ENCODE results near the gene CST7. TPM values are rescaled to one million over a fixed set of nuclear protein-coding genes. Genes with fewer than 3 reads are reported as not detected.

CST7 gene
- polyA plus RNA-seq, 1 of the 3 experiments (the other 2 are of a cell fraction), result 0.07 TPM

- Histone ChIP-seq H2AFZ (ENCODE audit: low read depth) (no peak overlapping the region), H3K36me3 (replicated peaks in 1 of 2; ENCODE audit: control insufficient read depth in 1 of 2, insufficient read depth in 2 of 2, low read length in 1 of 2) (no peaks in the 10 kb centered on the region), H4K20me1 (ENCODE audit: insufficient read depth) (no peaks in the 10 kb centered on the region), H3K79me2 (ENCODE audit: insufficient read depth) (no peaks in the 10 kb centered on the region), H3K9me3 (no peaks in the 10 kb centered on the region), H3K4me3 (ENCODE audit: low read depth in 2 of 2, low read length in 1 of 2) (no peak overlapping the region), H3K9ac (no peak overlapping the region), H3K4me1 (ENCODE audit: control insufficient read depth in 1 of 2, insufficient read depth in 2 of 2, low read depth in 1 of 2, low read length in 1 of 2) (no peaks in the 10 kb centered on the region), H3K27me3 (ENCODE audit: insufficient read depth) (no peaks in the 10 kb centered on the region), H3K27ac (ENCODE audit: low read depth in 2 of 2, low read length in 1 of 2) (no peak overlapping the region), H3K4me2 (no peak overlapping the region), H3K9me2 (no peaks in the 10 kb centered on the region), H3F3A (replicated peaks; ENCODE audit: insufficient read depth) (no peaks in the 10 kb centered on the region)
- CTCF ChIA-PET, result no interaction called here
- WGBS (ENCODE audit: low lambda C conversion rate), result 15% methylated on average over 3 of the region's 3 CpGs
- POLR2A ChIA-PET, result no interaction called here
- TF ChIP-seq TEAD4 (IDR thresholded peaks at IDR 0.05; ENCODE audit: borderline replicate concordance, insufficient read depth) (no peak), POLR2AphosphoS5 (IDR thresholded peaks at IDR 0.05; ENCODE audit: low read depth, low read length) (no peak), TAF1 (IDR thresholded peaks at IDR 0.05; ENCODE audit: borderline replicate concordance, low read depth, low read length) (no peak), NFIC (IDR thresholded peaks at IDR 0.05; ENCODE audit: borderline replicate concordance) (no peak), RCOR1 (IDR thresholded peaks at IDR 0.05; ENCODE audit: low read length) (no peak), RAD21 (IDR thresholded peaks at IDR 0.05; ENCODE audit: low read length) (no peak), REST (IDR thresholded peaks at IDR 0.05; ENCODE audit: low read depth, low read length) (no peak), PBX3 (IDR thresholded peaks at IDR 0.05) (no peak), EZH2phosphoT487 (IDR thresholded peaks at IDR 0.05; ENCODE audit: borderline replicate concordance, low read depth) (no peak)
- no peak for DNase-seq
Measured at GRCh38 chr20:24935140-24935539, 13.9 kb upstream of the CST7 start.

- Histone ChIP-seq H3K4me2 (no peak overlapping the region), H3K27me3 (ENCODE audit: insufficient read depth) (no peaks in the 10 kb centered on the region), H3K27ac (ENCODE audit: low read depth in 2 of 2, low read length in 1 of 2) (no peak overlapping the region), H3K9me2 (no peaks in the 10 kb centered on the region), H4K20me1 (ENCODE audit: insufficient read depth) (no peaks in the 10 kb centered on the region), H3K36me3 (replicated peaks in 1 of 2; ENCODE audit: control insufficient read depth in 1 of 2, insufficient read depth in 2 of 2, low read length in 1 of 2) (no peaks in the 10 kb centered on the region), H3F3A (replicated peaks; ENCODE audit: insufficient read depth) (no peaks in the 10 kb centered on the region), H3K9ac (no peak overlapping the region), H3K79me2 (ENCODE audit: insufficient read depth) (no peaks in the 10 kb centered on the region), H3K9me3 (no peaks in the 10 kb centered on the region), H3K4me3 (ENCODE audit: low read depth in 2 of 2, low read length in 1 of 2) (no peak overlapping the region), H2AFZ (ENCODE audit: low read depth) (no peak overlapping the region), H3K4me1 (ENCODE audit: control insufficient read depth in 1 of 2, insufficient read depth in 2 of 2, low read depth in 1 of 2, low read length in 1 of 2) (no peaks in the 10 kb centered on the region)
- ChIA-PET POLR2A (no interaction called here), CTCF (no interaction called here)
- no peak for DNase-seq
- WGBS (ENCODE audit: low lambda C conversion rate), result 16% methylated on average over 3 of the region's 4 CpGs
- no peak for TF ChIP-seq SIN3A (IDR thresholded peaks at IDR 0.05; ENCODE audit: borderline replicate concordance, low read depth, low read length)
- no peak for TF ChIP-seq YY1 (IDR thresholded peaks at IDR 0.05; ENCODE audit: low read depth)
- no peak for TF ChIP-seq NFIC (IDR thresholded peaks at IDR 0.05; ENCODE audit: borderline replicate concordance)
- no peak for TF ChIP-seq REST (IDR thresholded peaks at IDR 0.05; ENCODE audit: low read depth, low read length)
- no peak for TF ChIP-seq RXRA (IDR thresholded peaks at IDR 0.05; ENCODE audit: borderline replicate concordance, low read depth)
- TF ChIP-seq RCOR1 (IDR thresholded peaks at IDR 0.05; ENCODE audit: low read length), result no peak
- no peak for TF ChIP-seq IRF3 (IDR thresholded peaks at IDR 0.05; ENCODE audit: low read depth, low read length)
- no peak for TF ChIP-seq TAF1 (IDR thresholded peaks at IDR 0.05; ENCODE audit: borderline replicate concordance, low read depth, low read length)
- TF ChIP-seq RFX5 (IDR thresholded peaks at IDR 0.05; ENCODE audit: low read length), result no peak
- TF ChIP-seq FOSL2 (IDR thresholded peaks at IDR 0.05; ENCODE audit: borderline replicate concordance, low read depth), result no peak
- no peak for TF ChIP-seq MXI1 (IDR thresholded peaks at IDR 0.05; ENCODE audit: low read depth, low read length)
- TF ChIP-seq GATA2 (CRISPR knock-in tag; IDR thresholded peaks at IDR 0.05), result no peak
Measured at GRCh38 chr20:24935766-24936525, 13.1 kb upstream of the CST7 start.

Data from SK-N-SH (cell line).